Hepatocyte (in vitro differentiated cells): ENCODE measurements around the gene TPX2. TPM values are rescaled to one million over a fixed set of nuclear protein-coding genes. Genes with fewer than 3 reads are reported as not detected.

Experiments used
- DNase-seq: peaks from one replicate; pipeline ENCODE4 v3.0.0-alpha.2; 2016; ENCODE audit warnings: low spot score
- H2AFZ ChIP-seq: fragments of 200-600 bp; sonication (generic); 2 replicates; pipeline ENCODE4 v1.6.0; 2016; ENCODE audit warnings: antibody characterized with exemption, mild to moderate bottlenecking
- H3K27ac ChIP-seq: fragments of 200-600 bp; sonication (generic); 2 replicates; pipeline ENCODE4 v1.5.1; 2016; ENCODE audit warnings: mild to moderate bottlenecking
- H3K27me3 ChIP-seq: fragments of 200-600 bp; sonication (generic); 2 replicates; pipeline ENCODE4 v1.6.1; 2016
- H3K36me3 ChIP-seq: fragments of 200-600 bp; sonication (generic); replicated peaks from 2 replicates; pipeline ENCODE4 v1.5.1; 2016; ENCODE audit warnings: low read depth; ENCODE audit not compliant: insufficient read depth
- H3K4me1 ChIP-seq: fragments of 200-600 bp; sonication (generic); 2 replicates; pipeline ENCODE4 v1.5.1; 2016; ENCODE audit warnings: mild to moderate bottlenecking, moderate library complexity; ENCODE audit not compliant: insufficient read depth
- H3K4me2 ChIP-seq: fragments of 200-600 bp; sonication (generic); 2 replicates; pipeline ENCODE4 v1.6.0; 2016
- H3K4me3 ChIP-seq: fragments of 200-600 bp; sonication (generic); 2 replicates; pipeline ENCODE4 v1.5.1; 2016; ENCODE audit warnings: mild to moderate bottlenecking
- H3K79me2 ChIP-seq: fragments of 200-600 bp; sonication (generic); 2 replicates; pipeline ENCODE4 v1.6.0; 2017; ENCODE audit warnings: mild to moderate bottlenecking
- H3K9me2 ChIP-seq: fragments of 200-600 bp; sonication (generic); replicated peaks from 2 replicates; pipeline ENCODE4 v1.6.0; 2017; ENCODE audit warnings: mild to moderate bottlenecking; ENCODE audit not compliant: insufficient read depth
- H3K9me3 ChIP-seq: fragments of 200-600 bp; sonication (generic); 2 replicates; pipeline ENCODE4 v1.5.1; 2016; ENCODE audit warnings: low read depth, mild to moderate bottlenecking
- H4K20me1 ChIP-seq: fragments of 200-600 bp; sonication (generic); 2 replicates; pipeline ENCODE4 v1.6.0; 2016; ENCODE audit warnings: mild to moderate bottlenecking; ENCODE audit not compliant: insufficient read depth, poor library complexity, severe bottlenecking
- EZH2 ChIP-seq: fragments of 200-600 bp; sonication (generic); IDR thresholded peaks from 2 replicates; pipeline ENCODE4 v1.6.1; 2016; ENCODE audit warnings: antibody characterized with exemption, mild to moderate bottlenecking, borderline replicate concordance
- EZH2phosphoT487 ChIP-seq: fragments of 200-600 bp; sonication (generic); IDR thresholded peaks from one replicate; pipeline ENCODE4 v1.6.1; 2018; ENCODE audit warnings: antibody characterized with exemption, mild to moderate bottlenecking, low read depth, moderate library complexity; ENCODE audit not compliant: unreplicated experiment, severe bottlenecking
- WGBS: methylation state at CpG from one replicate; pipeline ENCODE4 v1.1.6; 2016; ENCODE audit warnings: low lambda C conversion rate; ENCODE audit errors: missing lambda C conversion rate; 5-methylcytosine and 5-hydroxymethylcytosine counted together
- polyA plus RNA-seq: library from polyadenylated mRNA; unstranded; fragments of >200 nt; fragmentation: Nextera tagmentation; extraction: Ambion mirVana; gene quantifications from 2 replicates; pipeline ENCODE4 v1.2.1, GENCODE V29; 2016
- total RNA-seq: library from RNA; depleted of rRNA; stranded (reverse); fragments of >200 nt; gene quantifications from 2 replicates; pipeline ENCODE4 v1.2.3, GENCODE V29; 2014
- TF ChIP-seq, protein P1 (sequence below): fragments of 200-600 bp; sonication (generic); IDR thresholded peaks from 2 replicates; pipeline ENCODE4 v1.5.1; 2016; ENCODE audit warnings: antibody characterized with exemption, mild to moderate bottlenecking; ENCODE audit not compliant: poor library complexity

Gene TPX2
- total and polyA plus RNA-seq, 2 experiments from 2014 or later: 16.3 to 23.9 TPM

DNA sequence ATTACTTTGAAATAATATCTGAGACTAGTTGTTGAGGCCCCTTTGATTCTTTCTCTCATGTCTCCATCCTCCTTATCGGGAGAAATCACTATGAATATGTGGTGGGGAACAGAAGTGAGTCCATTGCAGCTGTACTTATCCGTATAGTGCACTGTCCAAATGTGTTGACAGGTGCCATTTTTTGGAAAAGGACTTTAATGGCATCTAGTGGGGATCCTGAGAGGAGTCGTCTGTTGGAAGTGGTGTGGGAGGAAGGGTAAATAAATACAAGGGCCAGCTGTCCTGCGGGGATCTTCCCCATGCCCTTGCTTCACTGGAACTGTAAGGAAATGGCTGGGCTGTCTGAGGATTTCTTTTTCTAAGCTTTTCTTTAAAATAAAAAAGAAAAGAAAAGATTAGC is 19.4 kb downstream of the TPX2 start:
- H3K27ac ChIP-seq: no peak overlapping the region
- no peaks in the 10 kb centered on the region for H3K9me3 ChIP-seq
- no peak for DNase-seq
- WGBS: 79% methylated on average over 4 of the region's 4 CpGs
- H3K4me1 ChIP-seq: no peaks in the 10 kb centered on the region
- H3K9me2 ChIP-seq: no peaks in the 10 kb centered on the region
- no peaks in the 10 kb centered on the region for H3K36me3 ChIP-seq
- H3K4me3 ChIP-seq: no peak overlapping the region
- H4K20me1 ChIP-seq: no peaks in the 10 kb centered on the region
- no peaks in the 10 kb centered on the region for H3K27me3 ChIP-seq
- peaks cover 56% of the 10 kb centered on the region for H3K79me2 ChIP-seq
- no peak overlapping the region for H2AFZ ChIP-seq
- H3K4me2 ChIP-seq: no peak overlapping the region
- TF ChIP-seq EZH2phosphoT487 (no peak), EZH2 (no peak)
- TF ChIP-seq, protein P1, sequence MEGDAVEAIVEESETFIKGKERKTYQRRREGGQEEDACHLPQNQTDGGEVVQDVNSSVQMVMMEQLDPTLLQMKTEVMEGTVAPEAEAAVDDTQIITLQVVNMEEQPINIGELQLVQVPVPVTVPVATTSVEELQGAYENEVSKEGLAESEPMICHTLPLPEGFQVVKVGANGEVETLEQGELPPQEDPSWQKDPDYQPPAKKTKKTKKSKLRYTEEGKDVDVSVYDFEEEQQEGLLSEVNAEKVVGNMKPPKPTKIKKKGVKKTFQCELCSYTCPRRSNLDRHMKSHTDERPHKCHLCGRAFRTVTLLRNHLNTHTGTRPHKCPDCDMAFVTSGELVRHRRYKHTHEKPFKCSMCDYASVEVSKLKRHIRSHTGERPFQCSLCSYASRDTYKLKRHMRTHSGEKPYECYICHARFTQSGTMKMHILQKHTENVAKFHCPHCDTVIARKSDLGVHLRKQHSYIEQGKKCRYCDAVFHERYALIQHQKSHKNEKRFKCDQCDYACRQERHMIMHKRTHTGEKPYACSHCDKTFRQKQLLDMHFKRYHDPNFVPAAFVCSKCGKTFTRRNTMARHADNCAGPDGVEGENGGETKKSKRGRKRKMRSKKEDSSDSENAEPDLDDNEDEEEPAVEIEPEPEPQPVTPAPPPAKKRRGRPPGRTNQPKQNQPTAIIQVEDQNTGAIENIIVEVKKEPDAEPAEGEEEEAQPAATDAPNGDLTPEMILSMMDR: no peak

DNA sequence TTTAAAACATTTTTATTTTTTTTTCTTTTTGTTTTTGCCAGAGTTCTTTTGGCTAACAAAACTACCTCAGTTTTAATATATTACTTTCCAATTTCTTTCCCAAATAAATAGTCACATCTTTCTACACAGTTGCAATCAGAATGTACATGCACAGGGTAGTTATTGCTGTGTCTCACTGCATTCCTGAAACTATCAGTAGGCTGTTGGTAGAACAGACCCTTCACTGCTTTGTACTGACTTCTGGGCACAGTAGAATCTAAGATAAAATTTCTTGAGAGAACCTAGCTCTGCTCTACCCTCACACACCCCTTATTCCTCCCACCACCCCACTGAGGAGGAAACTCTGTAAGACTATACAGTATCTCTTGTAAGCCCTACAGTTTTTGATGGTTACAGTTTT is 19.9 kb downstream of the TPX2 start:
- no peak overlapping the region for H3K4me3 ChIP-seq
- no peak for TF ChIP-seq EZH2phosphoT487
- no peak for TF ChIP-seq EZH2
- no peak overlapping the region for H3K4me2 ChIP-seq
- no peaks in the 10 kb centered on the region for H3K27me3 ChIP-seq
- H3K79me2 ChIP-seq: peaks cover 52% of the 10 kb centered on the region
- no peak for DNase-seq
- no peaks in the 10 kb centered on the region for H3K4me1 ChIP-seq
- H3K9me3 ChIP-seq: no peaks in the 10 kb centered on the region
- no peak overlapping the region for H3K27ac ChIP-seq
- H3K9me2 ChIP-seq: no peaks in the 10 kb centered on the region
- no peak overlapping the region for H2AFZ ChIP-seq
- H3K36me3 ChIP-seq: no peaks in the 10 kb centered on the region
- H4K20me1 ChIP-seq: no peaks in the 10 kb centered on the region

DNA sequence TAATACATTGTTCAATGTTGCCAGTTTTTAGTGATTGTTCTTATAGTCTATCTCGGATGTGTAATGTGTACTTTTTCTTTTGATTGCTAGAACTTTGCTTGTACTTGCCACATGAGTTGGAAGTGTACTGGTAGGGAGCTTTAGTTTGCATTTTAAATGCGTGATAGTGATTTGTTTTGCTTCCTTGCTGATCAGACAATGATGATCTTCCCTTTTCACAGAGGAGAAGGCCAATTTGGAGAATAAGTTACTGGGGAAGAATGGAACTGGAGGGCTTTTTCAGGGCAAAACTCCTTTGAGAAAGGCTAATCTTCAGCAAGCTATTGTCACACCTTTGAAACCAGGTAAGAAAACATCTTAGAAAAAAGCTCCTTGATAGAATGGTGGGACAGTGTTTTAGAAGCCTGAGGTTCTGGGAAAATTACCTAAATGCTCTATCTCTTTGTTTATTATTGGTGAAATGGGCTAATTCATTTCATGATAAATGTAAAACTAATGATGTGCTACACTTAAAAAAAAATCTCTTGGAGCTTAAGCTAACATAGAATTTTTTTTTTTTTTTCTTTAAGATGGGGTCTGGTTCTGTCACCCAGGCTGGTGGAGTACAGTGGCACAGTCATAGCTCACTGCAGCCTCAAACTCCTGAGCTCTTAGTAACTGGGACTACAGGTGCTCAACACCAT is 20.9 kb downstream of the TPX2 start:
- H3K36me3 ChIP-seq: no peaks in the 10 kb centered on the region
- no peaks in the 10 kb centered on the region for H3K27me3 ChIP-seq
- H3K4me3 ChIP-seq: no peak overlapping the region
- peaks cover 45% of the 10 kb centered on the region for H3K79me2 ChIP-seq
- H3K9me3 ChIP-seq: no peaks in the 10 kb centered on the region
- H4K20me1 ChIP-seq: no peaks in the 10 kb centered on the region
- no peaks in the 10 kb centered on the region for H3K4me1 ChIP-seq
- 73% methylated on average over 2 of the region's 2 CpGs for WGBS
- H2AFZ ChIP-seq: peak overlapping the region; percentile 21
- H3K9me2 ChIP-seq: no peaks in the 10 kb centered on the region
- TF ChIP-seq EZH2phosphoT487 (no peak), EZH2 (no peak)
- TF ChIP-seq, protein P1: no peak
- no peak for DNase-seq
- H3K4me2 ChIP-seq: peak overlapping the region; percentile 3
- H3K27ac ChIP-seq: no peak overlapping the region

DNA sequence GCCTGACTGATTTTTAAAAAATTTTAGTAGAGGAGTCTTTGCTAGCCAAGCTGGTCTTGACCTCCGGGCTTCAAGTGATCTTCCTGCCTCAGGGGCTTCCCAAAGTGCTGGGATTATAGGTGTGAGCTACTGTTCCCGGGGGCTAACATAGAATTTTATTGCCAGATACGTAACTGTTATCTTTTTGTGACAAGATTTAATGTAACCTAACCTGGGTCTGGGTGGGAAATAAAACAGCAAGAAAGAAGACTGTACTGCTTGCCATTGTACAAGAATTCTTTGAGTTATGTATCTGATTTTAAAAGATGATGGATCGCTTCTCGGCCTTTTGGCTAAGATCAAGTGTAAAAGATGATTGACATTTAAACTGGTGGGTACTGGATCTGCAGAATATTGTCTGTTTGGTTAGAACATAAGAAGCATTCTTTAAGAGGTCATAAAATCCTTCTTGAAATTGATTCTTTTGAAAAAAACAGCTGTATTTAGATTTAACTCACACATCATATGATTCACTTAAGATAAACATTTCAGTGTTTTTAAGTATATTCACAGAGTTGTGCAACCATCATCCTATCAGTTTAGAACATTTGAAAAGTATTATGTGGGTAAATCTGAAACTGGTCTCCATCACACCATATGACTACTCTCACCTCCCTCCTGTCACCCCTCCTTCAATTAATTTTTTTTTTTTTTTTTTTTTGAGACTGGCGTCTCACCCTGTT is 21.6 kb downstream of the TPX2 start:
- no peak for DNase-seq
- Histone ChIP-seq H3K4me2 (no peak overlapping the region), H3K9me3 (no peaks in the 10 kb centered on the region), H2AFZ (no peak overlapping the region), H3K4me3 (no peak overlapping the region), H3K27me3 (no peaks in the 10 kb centered on the region), H3K27ac (no peak overlapping the region), H4K20me1 (no peaks in the 10 kb centered on the region), H3K36me3 (no peaks in the 10 kb centered on the region), H3K9me2 (no peaks in the 10 kb centered on the region), H3K4me1 (no peaks in the 10 kb centered on the region), H3K79me2 (peaks cover 40% of the 10 kb centered on the region)
- 82% methylated on average over 6 of the region's 6 CpGs for WGBS
- TF ChIP-seq EZH2: no peak
- TF ChIP-seq, protein P1: no peak
- no peak for TF ChIP-seq EZH2phosphoT487
